ENCODE measurements around the gene ADAMTS18.

The ADAMTS18 gene

DNA sequence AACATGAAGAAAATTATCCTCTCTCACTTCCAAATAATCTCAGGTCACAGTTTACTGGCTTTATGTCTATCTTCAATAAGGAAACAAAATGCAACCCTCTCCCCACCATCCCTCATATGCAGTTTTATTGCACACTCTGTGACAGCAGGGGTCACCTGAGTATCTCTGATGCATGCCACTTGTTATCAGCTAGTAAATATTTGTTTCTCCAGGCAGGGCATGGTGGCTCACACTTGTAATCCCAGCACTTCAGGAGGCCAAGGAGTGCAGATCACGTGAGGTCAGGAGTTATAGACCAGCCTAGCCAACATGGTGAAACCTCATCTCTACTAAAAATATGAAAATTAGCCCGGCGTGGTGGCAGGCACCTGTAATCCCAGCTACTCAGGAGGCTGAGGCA lies 61.1 kb downstream of the ADAMTS18 start:
- TF ChIP-seq SIN3A (IDR thresholded peaks at IDR 0.05; ENCODE audit: borderline replicate concordance, insufficient read depth, low read length): no peak
- TF ChIP-seq, protein P1, sequence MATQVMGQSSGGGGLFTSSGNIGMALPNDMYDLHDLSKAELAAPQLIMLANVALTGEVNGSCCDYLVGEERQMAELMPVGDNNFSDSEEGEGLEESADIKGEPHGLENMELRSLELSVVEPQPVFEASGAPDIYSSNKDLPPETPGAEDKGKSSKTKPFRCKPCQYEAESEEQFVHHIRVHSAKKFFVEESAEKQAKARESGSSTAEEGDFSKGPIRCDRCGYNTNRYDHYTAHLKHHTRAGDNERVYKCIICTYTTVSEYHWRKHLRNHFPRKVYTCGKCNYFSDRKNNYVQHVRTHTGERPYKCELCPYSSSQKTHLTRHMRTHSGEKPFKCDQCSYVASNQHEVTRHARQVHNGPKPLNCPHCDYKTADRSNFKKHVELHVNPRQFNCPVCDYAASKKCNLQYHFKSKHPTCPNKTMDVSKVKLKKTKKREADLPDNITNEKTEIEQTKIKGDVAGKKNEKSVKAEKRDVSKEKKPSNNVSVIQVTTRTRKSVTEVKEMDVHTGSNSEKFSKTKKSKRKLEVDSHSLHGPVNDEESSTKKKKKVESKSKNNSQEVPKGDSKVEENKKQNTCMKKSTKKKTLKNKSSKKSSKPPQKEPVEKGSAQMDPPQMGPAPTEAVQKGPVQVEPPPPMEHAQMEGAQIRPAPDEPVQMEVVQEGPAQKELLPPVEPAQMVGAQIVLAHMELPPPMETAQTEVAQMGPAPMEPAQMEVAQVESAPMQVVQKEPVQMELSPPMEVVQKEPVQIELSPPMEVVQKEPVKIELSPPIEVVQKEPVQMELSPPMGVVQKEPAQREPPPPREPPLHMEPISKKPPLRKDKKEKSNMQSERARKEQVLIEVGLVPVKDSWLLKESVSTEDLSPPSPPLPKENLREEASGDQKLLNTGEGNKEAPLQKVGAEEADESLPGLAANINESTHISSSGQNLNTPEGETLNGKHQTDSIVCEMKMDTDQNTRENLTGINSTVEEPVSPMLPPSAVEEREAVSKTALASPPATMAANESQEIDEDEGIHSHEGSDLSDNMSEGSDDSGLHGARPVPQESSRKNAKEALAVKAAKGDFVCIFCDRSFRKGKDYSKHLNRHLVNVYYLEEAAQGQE (IDR thresholded peaks at IDR 0.05; ENCODE audit: insufficient read depth in 1 of 2, low read depth in 2 of 2, low read length in 2 of 2): no peak
- no peak for TF ChIP-seq POLR2AphosphoS5 (IDR thresholded peaks at IDR 0.05; ENCODE audit: low read depth, low read length)
- TF ChIP-seq FOXP2 (optimal IDR thresholded peaks at IDR 0.05; ENCODE audit: borderline replicate concordance, extremely low read depth, extremely low read length, insufficient read depth): no peak
- TF ChIP-seq TAF1 (IDR thresholded peaks at IDR 0.05; ENCODE audit: borderline replicate concordance, insufficient read depth, low read length): no peak

DNA sequence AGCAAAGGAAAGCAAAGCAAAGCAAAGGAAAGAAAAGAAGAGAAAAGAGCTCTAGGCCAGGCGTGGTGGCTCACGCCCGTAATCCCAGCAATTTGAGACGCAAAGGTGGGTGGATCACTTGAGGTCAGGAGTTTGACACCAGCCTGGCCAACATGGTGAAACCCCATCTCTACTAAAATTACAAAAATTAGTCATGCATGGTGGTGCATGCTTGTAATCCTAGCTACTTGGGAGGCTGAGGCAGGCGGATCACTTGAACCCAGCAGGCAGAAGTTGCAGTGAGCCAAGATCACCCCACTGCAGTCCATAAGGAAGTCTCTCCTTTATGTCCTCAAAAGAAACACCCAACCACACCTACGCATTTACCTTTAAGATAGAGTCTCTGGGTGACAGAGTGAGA lies 70.1 kb downstream of the ADAMTS18 start:
- no peak for TF ChIP-seq FOXP2 (optimal IDR thresholded peaks at IDR 0.05; ENCODE audit: borderline replicate concordance, extremely low read depth, extremely low read length, insufficient read depth)
- TF ChIP-seq TAF1 (IDR thresholded peaks at IDR 0.05; ENCODE audit: borderline replicate concordance, insufficient read depth, low read length): no peak

DNA sequence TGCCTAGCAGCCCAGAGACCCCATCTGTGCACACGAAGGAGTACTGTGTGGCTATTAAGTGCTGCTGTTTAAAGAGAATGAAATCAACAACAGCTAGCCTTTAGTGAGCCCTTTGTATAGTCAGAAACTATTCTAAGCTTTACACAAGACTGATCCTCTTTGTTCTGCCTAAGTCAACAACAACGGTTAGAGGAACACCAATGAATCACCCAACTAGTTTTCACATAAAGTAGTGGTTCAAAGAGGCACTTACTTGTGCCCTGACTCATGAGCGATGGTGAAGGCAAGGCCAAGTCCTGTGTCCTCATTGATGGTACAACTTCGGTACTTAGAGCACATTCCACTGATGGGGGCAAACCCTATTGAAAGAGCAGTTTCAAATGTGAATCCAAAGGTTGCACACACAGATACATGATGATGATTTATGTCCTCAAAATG lies 75.8 kb downstream of the ADAMTS18 start:
- TF ChIP-seq SIN3A (IDR thresholded peaks at IDR 0.05; ENCODE audit: borderline replicate concordance, insufficient read depth, low read length) (no peak), FOXP2 (optimal IDR thresholded peaks at IDR 0.05; ENCODE audit: borderline replicate concordance, extremely low read depth, extremely low read length, insufficient read depth) (no peak), POLR2AphosphoS5 (IDR thresholded peaks at IDR 0.05; ENCODE audit: low read depth, low read length) (no peak), TAF1 (IDR thresholded peaks at IDR 0.05; ENCODE audit: borderline replicate concordance, insufficient read depth, low read length) (no peak)
- TF ChIP-seq, protein P1 (IDR thresholded peaks at IDR 0.05; ENCODE audit: insufficient read depth in 1 of 2, low read depth in 2 of 2, low read length in 2 of 2): no peak

DNA sequence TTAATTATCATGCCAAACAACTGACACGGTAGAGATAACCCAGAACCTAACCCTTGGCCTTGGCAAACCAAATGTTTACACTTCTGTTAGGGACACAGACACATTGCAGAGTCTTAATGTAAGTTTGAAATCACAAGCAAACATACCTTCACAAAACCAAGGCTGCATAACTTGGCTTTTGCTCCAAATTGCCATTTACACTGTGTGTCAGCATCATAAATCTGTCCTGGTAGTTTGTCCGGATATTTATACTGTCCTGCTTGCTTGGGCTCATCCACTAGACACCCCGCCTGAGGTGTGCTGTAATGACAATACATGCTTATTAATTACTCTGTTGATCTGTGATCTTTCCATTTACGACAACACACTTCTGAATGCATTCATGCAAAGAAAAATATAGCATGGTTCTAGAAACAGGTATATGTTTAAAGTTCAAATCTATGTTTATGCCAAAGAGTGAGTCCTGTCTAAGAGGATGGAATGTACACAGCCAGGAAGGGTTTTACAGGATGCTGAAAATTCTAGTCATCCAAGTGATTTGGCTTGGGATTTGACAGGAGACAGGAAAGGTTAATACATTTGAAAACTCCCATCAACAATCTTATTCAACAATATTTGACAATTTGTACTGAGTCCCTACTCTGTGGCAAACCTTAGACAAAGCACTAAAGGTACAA lies 81.1 kb downstream of the ADAMTS18 start:
- no peak for TF ChIP-seq FOXP2 (optimal IDR thresholded peaks at IDR 0.05; ENCODE audit: borderline replicate concordance, extremely low read depth, extremely low read length, insufficient read depth)
- no peak for TF ChIP-seq SIN3A (IDR thresholded peaks at IDR 0.05; ENCODE audit: borderline replicate concordance, insufficient read depth, low read length)
- no peak for TF ChIP-seq TAF1 (IDR thresholded peaks at IDR 0.05; ENCODE audit: borderline replicate concordance, insufficient read depth, low read length)
- TF ChIP-seq POLR2AphosphoS5 (IDR thresholded peaks at IDR 0.05; ENCODE audit: low read depth, low read length): no peak
- TF ChIP-seq, protein P1 (IDR thresholded peaks at IDR 0.05; ENCODE audit: insufficient read depth in 1 of 2, low read depth in 2 of 2, low read length in 2 of 2): no peak

DNA sequence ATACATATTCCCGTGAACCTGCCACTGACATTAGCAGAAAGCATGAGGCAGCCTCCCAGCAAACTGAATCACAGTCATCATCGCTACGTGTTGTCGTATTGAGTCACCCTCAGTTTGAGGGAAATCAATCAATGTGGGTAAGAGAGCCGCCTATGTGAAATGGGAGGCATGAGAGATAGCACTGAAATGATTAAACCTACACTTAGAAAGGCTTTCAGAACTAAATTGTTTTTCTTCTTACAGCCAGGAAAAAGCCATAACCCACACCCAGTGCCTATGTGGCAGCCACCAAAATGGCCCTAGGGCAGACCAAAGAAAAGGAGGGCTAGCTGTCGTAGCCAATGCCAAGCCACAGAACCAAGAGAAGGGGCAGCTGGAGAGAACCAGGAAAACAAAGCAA lies 90.5 kb downstream of the ADAMTS18 start:
- TF ChIP-seq TAF1 (IDR thresholded peaks at IDR 0.05; ENCODE audit: borderline replicate concordance, insufficient read depth, low read length): no peak

DNA sequence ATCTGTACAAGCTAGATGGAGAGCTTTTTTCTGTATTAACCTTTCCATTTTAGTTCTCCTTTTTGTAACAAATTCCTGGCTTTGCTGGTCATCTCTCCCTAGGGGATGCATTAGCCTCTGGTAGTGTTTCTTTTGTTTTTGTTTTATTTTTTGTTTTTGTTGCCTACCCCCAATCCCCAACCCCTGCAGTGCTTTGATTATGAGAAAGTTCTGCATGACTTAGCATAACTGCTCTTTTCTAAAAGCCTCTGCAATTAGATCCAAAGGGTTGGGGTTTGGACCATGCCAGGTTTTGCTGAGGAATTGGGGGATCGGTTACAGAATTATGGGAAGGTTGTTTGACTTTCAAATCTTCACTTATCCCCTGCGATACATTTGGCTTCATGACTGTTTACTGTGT lies 98.2 kb downstream of the ADAMTS18 start:
- TF ChIP-seq FOXP2 (optimal IDR thresholded peaks at IDR 0.05; ENCODE audit: borderline replicate concordance, extremely low read depth, extremely low read length, insufficient read depth) (no peak), SIN3A (IDR thresholded peaks at IDR 0.05; ENCODE audit: borderline replicate concordance, insufficient read depth, low read length) (no peak), TAF1 (IDR thresholded peaks at IDR 0.05; ENCODE audit: borderline replicate concordance, insufficient read depth, low read length) (no peak), POLR2AphosphoS5 (IDR thresholded peaks at IDR 0.05; ENCODE audit: low read depth, low read length) (no peak)
- TF ChIP-seq, protein P1 (IDR thresholded peaks at IDR 0.05; ENCODE audit: insufficient read depth in 1 of 2, low read depth in 2 of 2, low read length in 2 of 2): no peak
